ENCODE results near the gene RUVBL2.
A peak's percentile ranks its signal among the peaks of the same experiment; 100 is the strongest.

GRCh38 chr19:48967346-48968178, 26.1 kb upstream of the RUVBL2 start:
- TF ChIP-seq POLR2A (IDR thresholded peaks at IDR 0.05) (no peak), CTCF (IDR thresholded peaks at IDR 0.05) (no peak), POLR2AphosphoS5 (IDR thresholded peaks at IDR 0.05) (peak in 1 of 4 donors; percentile 11)
